Spleen (tissue), 11 donors: ENCODE results near the gene IRS2. TPM values are rescaled to one million over a fixed set of nuclear protein-coding genes. Genes with fewer than 3 reads are reported as not detected.

Experiments used
- DNase-seq: peaks from one replicate; pipeline ENCODE4 v3.0.0-alpha.2; 2020
- H3K27ac ChIP-seq, 8 donors: fragments of 200-600 bp; sonication (generic) in 7 of 8; 1 replicate in 4 of 8; 2 replicates in 4 of 8; pipeline versions ENCODE4 v1.5.0 to v1.8.0; 2016 to 2021; ENCODE audit warnings: inconsistent platforms in 4 of 8, mild to moderate bottlenecking in 4 of 8, moderate library complexity in 1 of 8
- H3K27me3 ChIP-seq, 7 donors: fragments of 200-600 bp; sonication (generic) in 6 of 7; replicated peaks in 1 of 7; 1 replicate in 4 of 7; 2 replicates in 3 of 7; pipeline versions ENCODE4 v1.5.0 to v1.8.0; 2016 to 2021; ENCODE audit warnings: inconsistent platforms in 3 of 7, mild to moderate bottlenecking in 1 of 7
- H3K36me3 ChIP-seq, 6 donors: fragments of 200-600 bp; sonication (generic) in 5 of 6; 1 replicate in 4 of 6; 2 replicates in 2 of 6; pipeline versions ENCODE4 v1.5.0 to v1.8.0; 2016 to 2021; ENCODE audit warnings: inconsistent platforms in 2 of 6
- H3K4me1 ChIP-seq, 6 donors: fragments of 200-600 bp; sonication (generic) in 5 of 6; 1 replicate in 3 of 6; 2 replicates in 3 of 6; pipeline versions ENCODE4 v1.5.0 to v1.8.0; 2016 to 2021; ENCODE audit warnings: inconsistent platforms in 3 of 6
- H3K4me3 ChIP-seq, 8 donors: fragments of 200-600 bp; sonication (generic) in 7 of 8; 1 replicate in 4 of 8; 2 replicates in 4 of 8; pipeline versions ENCODE4 v1.5.0 to v1.8.0; 2016 to 2021; ENCODE audit warnings: inconsistent platforms in 4 of 8, mild to moderate bottlenecking in 4 of 8, moderate library complexity in 2 of 8
- H3K9me3 ChIP-seq, 8 donors: fragments of 200-600 bp; sonication (generic) in 7 of 8; 1 replicate in 4 of 8; 2 replicates in 4 of 8; pipeline versions ENCODE4 v1.5.0 to v1.8.0; 2016 to 2021; ENCODE audit warnings: inconsistent platforms in 4 of 8
- CTCF ChIP-seq, 11 experiments: fragments of 200-600 bp in 7 of 11; fragments of 450-650 bp in 4 of 11; sonication (generic) in 4 of 11; IDR thresholded peaks in 8 of 11; conservative IDR thresholded peaks in 3 of 11; 1 replicate in 7 of 11; 2 replicates in 4 of 11; pipeline versions ENCODE4 v1.4.0 to v1.8.0; 2016 to 2021; ENCODE audit warnings: antibody characterized with exemption in 11 of 11, inconsistent platforms in 4 of 11, mild to moderate bottlenecking in 1 of 11
- POLR2A ChIP-seq, 3 donors: fragments of 450-650 bp; IDR thresholded peaks; one replicate each; pipeline ENCODE4 v1.5.1; 2017; ENCODE audit warnings: antibody characterized with exemption in 3 of 3, mild to moderate bottlenecking in 1 of 3
- POLR2AphosphoS5 ChIP-seq, 3 donors: sonication (generic); formaldehyde crosslinking; IDR thresholded peaks; one replicate each; pipeline ENCODE4 v1.5.1; 2017; ENCODE audit warnings: antibody characterized with exemption in 3 of 3
- WGBS, 5 donors: extraction: QIAGEN DNeasy Blood & Tissue Kit in 3 of 5; methylation state at CpG; one replicate each; pipeline versions ENCODE4 v1.1.5 to v1.1.7; 2013 to 2018; 5-methylcytosine and 5-hydroxymethylcytosine counted together
- intact Hi-C: fragments of 100-400 bp; cut with DNase I; formaldehyde crosslinking; loops from one replicate; pipeline ENCODE4 v1.15.0; 2023; ENCODE audit warnings: low total_unique reads
- polyA plus RNA-seq, 3 donors: library from polyadenylated mRNA; stranded (reverse); fragments of 200-250 nt; gene quantifications; one replicate each; pipeline ENCODE4 v1.2.1, GENCODE V29; 2013
- total RNA-seq, 7 donors: library from RNA; depleted of rRNA in 3 of 7; stranded (reverse); fragments of >200 nt in 3 of 7; fragmentation: NEBNext Ultra II Directional in 4 of 7; extraction: Animal tissue kit (Norgen Biotek cat#: 25700) in 4 of 7; gene quantifications; one replicate each; pipeline versions ENCODE4 v1.1.0 to v1.2.1, GENCODE V29; 2016 to 2021
- donor health status: healthy with polysubstance abuse.
- donor health status: DM: no; HTN: no; CAD: no; lungs with moderate emphysema.
- donor health status: DM: no; HTN: no; CAD: no.
- donor health status: Bipolar disorder and iron deficiency.
- donor health status: healthy.
- donor health status: DM: no; HTN: no; CAD: no.
- donor health status: DM: yes; HTN: yes; CAD: no.

Gene IRS2
- total and polyA plus RNA-seq, 10 donors, result 1.4 to 31.3 (median 13.5) TPM

DNA sequence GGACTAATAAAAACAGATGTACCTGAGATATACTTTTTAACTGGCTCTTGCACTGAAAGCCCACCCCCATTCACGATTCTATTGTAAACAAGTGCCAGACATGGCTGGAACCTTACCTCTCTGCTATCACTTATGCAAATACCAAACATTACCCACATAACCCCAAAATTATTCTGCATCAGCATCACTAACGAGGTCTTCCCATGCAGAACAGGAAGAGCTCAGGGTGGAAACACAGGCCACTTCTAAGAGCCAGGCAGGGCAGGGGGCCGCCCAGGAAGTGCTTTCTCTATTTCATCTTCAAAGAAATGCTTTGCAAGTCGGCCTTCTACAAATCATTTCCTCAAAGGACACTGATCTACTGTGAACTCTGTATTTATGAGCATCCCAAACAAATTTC lies 7.3 kb downstream of the IRS2 start:
- peaks cover 0 to 49% (median 24%) of the 10 kb centered on the region in 6 donors for H3K36me3 ChIP-seq
- H3K27me3 ChIP-seq, result peaks cover 0 to under 1% (median 0%) of the 10 kb centered on the region in 7 donors
- intact Hi-C loops, result no loop called here
- peak overlapping the region in 3 of 8 donors; percentile 3 to 54 (median 30) for H3K27ac ChIP-seq
- 25 to 41% (median 33%) methylated on average over 4 of the region's 4 CpGs for WGBS, 5 donors
- no peak for DNase-seq
- H3K4me3 ChIP-seq, result peak overlapping the region in 4 of 8 donors; percentile 37 to 91 (median 82)
- peaks cover 12 to 76% (median 46%) of the 10 kb centered on the region in 6 donors for H3K4me1 ChIP-seq
- no peaks in the 10 kb centered on the region for H3K9me3 ChIP-seq
- TF ChIP-seq POLR2A (IDR thresholded peaks at IDR 0.05) (no peak), POLR2AphosphoS5 (IDR thresholded peaks at IDR 0.05) (peak in 1 of 3 donors; percentile 26)

- Histone ChIP-seq H3K4me1 (peaks cover 10 to 66% (median 41%) of the 10 kb centered on the region in 6 donors), H3K9me3 (no peaks in the 10 kb centered on the region), H3K4me3 (peak overlapping the region in 3 of 8 donors; percentile 9 to 91 (median 84)), H3K27me3 (no peaks in the 10 kb centered on the region), H3K36me3 (peaks cover 0 to 42% (median 16%) of the 10 kb centered on the region in 6 donors), H3K27ac (peak overlapping the region in 2 of 8 donors; percentile 30 to 54)
- intact Hi-C loops, result no loop called here
- WGBS, 5 donors, result 40 to 55% (median 46%) methylated on average over 6 of the region's 6 CpGs
- no peak for DNase-seq
- no peak for TF ChIP-seq POLR2A (IDR thresholded peaks at IDR 0.05)
- peak in 1 of 3 donors; percentile 17 for TF ChIP-seq POLR2AphosphoS5 (IDR thresholded peaks at IDR 0.05)
- TF ChIP-seq CTCF (IDR thresholded peaks at IDR 0.05 in 8 of 11, conservative IDR thresholded peaks at IDR 0.05 in 3 of 11), result no peak
These were observed 8.3 kb downstream of the IRS2 start for GRCh38 chr13:109778102-109778542.

DNA sequence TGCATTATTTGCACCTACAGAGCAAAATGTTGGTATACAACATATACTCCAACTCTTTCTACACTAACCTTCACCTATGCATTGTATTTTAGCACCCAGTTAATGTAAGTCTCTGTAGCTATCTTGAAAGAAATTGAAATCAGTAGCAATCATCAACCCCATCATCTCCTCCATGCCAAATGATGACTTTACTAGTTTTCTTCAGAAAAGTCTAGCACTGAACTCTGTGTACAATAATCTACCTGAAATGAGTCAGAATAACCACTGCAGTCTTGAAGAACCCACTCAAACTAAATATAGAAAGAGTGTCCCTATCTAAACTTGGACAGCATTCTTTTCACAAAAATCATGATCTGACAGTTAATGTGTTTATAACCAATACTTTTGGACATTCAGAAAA lies 9.8 kb downstream of the IRS2 start:
- no peak for DNase-seq
- peaks cover 0 to 39% (median 5%) of the 10 kb centered on the region in 6 donors for H3K36me3 ChIP-seq
- H3K27ac ChIP-seq, result no peak overlapping the region
- intact Hi-C loops, result no loop called here
- H3K27me3 ChIP-seq, result no peaks in the 10 kb centered on the region
- no peak overlapping the region for H3K4me3 ChIP-seq
- peaks cover 10 to 53% (median 36%) of the 10 kb centered on the region in 6 donors for H3K4me1 ChIP-seq
- no peak for TF ChIP-seq POLR2A (IDR thresholded peaks at IDR 0.05)
- no peak for TF ChIP-seq POLR2AphosphoS5 (IDR thresholded peaks at IDR 0.05)
- no peak for TF ChIP-seq CTCF (IDR thresholded peaks at IDR 0.05 in 8 of 11, conservative IDR thresholded peaks at IDR 0.05 in 3 of 11)
- H3K9me3 ChIP-seq, result no peaks in the 10 kb centered on the region

GRCh38 chr13:109773786-109774185 lies 12.6 kb downstream of the IRS2 start:
- Histone ChIP-seq H3K9me3 (no peaks in the 10 kb centered on the region), H3K27me3 (no peaks in the 10 kb centered on the region), H3K4me1 (peaks cover 2 to 30% (median 15%) of the 10 kb centered on the region in 6 donors), H3K27ac (no peak overlapping the region), H3K36me3 (peaks cover 0 to 37% (median 4%) of the 10 kb centered on the region in 6 donors), H3K4me3 (no peak overlapping the region)
- TF ChIP-seq POLR2A (IDR thresholded peaks at IDR 0.05) (no peak), CTCF (IDR thresholded peaks at IDR 0.05 in 8 of 11, conservative IDR thresholded peaks at IDR 0.05 in 3 of 11) (no peak), POLR2AphosphoS5 (IDR thresholded peaks at IDR 0.05) (no peak)
- 85 to 90% (median 88%) methylated on average over 4 of the region's 4 CpGs for WGBS, 5 donors
- DNase-seq, result no peak
- intact Hi-C loops, result no loop called here
